Measurements from ENCODE around the gene OBSCN. TPM values are rescaled to one million over a fixed set of nuclear protein-coding genes. Genes with fewer than 3 reads are reported as not detected.
A peak's percentile ranks its signal among the peaks of the same experiment; 100 is the strongest.

Gene OBSCN
- total RNA-seq, 3 donors from 2014 or later, result 6.3 to 9.3 (median 7.5) TPM

- DNase-seq, result peak; percentile 0
- Mint-ChIP-seq H3K27me3 (ENCODE audit: low read depth) (no peaks in the 10 kb centered on the region), H3K36me3 (ENCODE audit: insufficient read depth) (no peaks in the 10 kb centered on the region)
Measured at GRCh38 chr1:228368801-228369607, 161.2 kb downstream of the OBSCN start.

GRCh38 chr1:228369608-228370438 lies 162.0 kb downstream of the OBSCN start:
- Mint-ChIP-seq H3K4me1 (ENCODE audit: low read depth) (no peaks in the 10 kb centered on the region), H3K27me3 (ENCODE audit: low read depth) (no peaks in the 10 kb centered on the region), H3K36me3 (ENCODE audit: insufficient read depth) (no peaks in the 10 kb centered on the region), H3K4me3 (no peak overlapping the region), H3K9me3 (no peaks in the 10 kb centered on the region)
- no peak for ATAC-seq
- peak; percentile 2 for DNase-seq

More at GRCh38 chr1:228368801-228369607, 161.2 kb downstream of the OBSCN start:
- Mint-ChIP-seq H3K4me1 (ENCODE audit: low read depth) (no peaks in the 10 kb centered on the region), H3K4me3 (no peak overlapping the region), H3K9me3 (no peaks in the 10 kb centered on the region)
- ATAC-seq, result no peak

GRCh38 chr1:228370439-228370940 lies 162.6 kb downstream of the OBSCN start:
- Mint-ChIP-seq H3K4me1 (ENCODE audit: low read depth) (no peaks in the 10 kb centered on the region), H3K27me3 (ENCODE audit: low read depth) (no peaks in the 10 kb centered on the region), H3K36me3 (ENCODE audit: insufficient read depth) (no peaks in the 10 kb centered on the region), H3K4me3 (no peak overlapping the region), H3K9me3 (no peaks in the 10 kb centered on the region)
- DNase-seq (peak; percentile 4), ATAC-seq (no peak)

GRCh38 chr1:228370941-228371740 lies 163.3 kb downstream of the OBSCN start:
- Mint-ChIP-seq H3K4me1 (ENCODE audit: low read depth) (no peaks in the 10 kb centered on the region), H3K4me3 (no peak overlapping the region), H3K27me3 (ENCODE audit: low read depth) (no peaks in the 10 kb centered on the region), H3K36me3 (ENCODE audit: insufficient read depth) (no peaks in the 10 kb centered on the region), H3K9me3 (no peaks in the 10 kb centered on the region)
- peak; percentile 3 for DNase-seq
- no peak for ATAC-seq

GRCh38 chr1:228371741-228372182 lies 163.9 kb downstream of the OBSCN start:
- Mint-ChIP-seq H3K4me3 (no peak overlapping the region), H3K36me3 (ENCODE audit: insufficient read depth) (no peaks in the 10 kb centered on the region), H3K4me1 (ENCODE audit: low read depth) (no peaks in the 10 kb centered on the region), H3K27me3 (ENCODE audit: low read depth) (no peaks in the 10 kb centered on the region), H3K9me3 (no peaks in the 10 kb centered on the region)
- DNase-seq (no peak), ATAC-seq (no peak)

- Mint-ChIP-seq H3K4me1 (ENCODE audit: low read depth) (no peaks in the 10 kb centered on the region), H3K4me3 (no peak overlapping the region), H3K27me3 (ENCODE audit: low read depth) (no peaks in the 10 kb centered on the region), H3K9me3 (no peaks in the 10 kb centered on the region), H3K36me3 (ENCODE audit: insufficient read depth) (no peaks in the 10 kb centered on the region)
- no peak for DNase-seq
- ATAC-seq, result no peak
Measured at GRCh38 chr1:228372183-228373003, 164.5 kb downstream of the OBSCN start.

- no peak for ATAC-seq
- Mint-ChIP-seq H3K27me3 (ENCODE audit: low read depth) (no peaks in the 10 kb centered on the region), H3K4me3 (no peak overlapping the region), H3K36me3 (ENCODE audit: insufficient read depth) (no peaks in the 10 kb centered on the region), H3K4me1 (ENCODE audit: low read depth) (no peaks in the 10 kb centered on the region), H3K9me3 (no peaks in the 10 kb centered on the region)
- DNase-seq, result no peak
Measured at GRCh38 chr1:228373004-228373680, 165.3 kb downstream of the OBSCN start.

- peaks cover 4% of the 10 kb centered on the region for H3K27me3 Mint-ChIP-seq (ENCODE audit: low read depth)
- no peaks in the 10 kb centered on the region for H3K9me3 Mint-ChIP-seq
- DNase-seq (no peak), ATAC-seq (no peak)
- H3K4me3 Mint-ChIP-seq, result peak overlapping the region; percentile 13
- no peaks in the 10 kb centered on the region for H3K36me3 Mint-ChIP-seq (ENCODE audit: insufficient read depth)
- peaks cover 4% of the 10 kb centered on the region for H3K4me1 Mint-ChIP-seq (ENCODE audit: low read depth)
Measured at GRCh38 chr1:228373681-228374571, 166.1 kb downstream of the OBSCN start.

- Mint-ChIP-seq H3K4me3 (no peak overlapping the region), H3K36me3 (ENCODE audit: insufficient read depth) (no peaks in the 10 kb centered on the region), H3K27me3 (ENCODE audit: low read depth) (peaks cover 11% of the 10 kb centered on the region), H3K4me1 (ENCODE audit: low read depth) (peaks cover 7% of the 10 kb centered on the region), H3K9me3 (no peaks in the 10 kb centered on the region)
- no peak for ATAC-seq
- no peak for DNase-seq
Measured at GRCh38 chr1:228374711-228375577, 167.1 kb downstream of the OBSCN start.

GRCh38 chr1:228375578-228376261 lies 167.9 kb downstream of the OBSCN start:
- DNase-seq (no peak), ATAC-seq (no peak)
- Mint-ChIP-seq H3K9me3 (no peaks in the 10 kb centered on the region), H3K4me3 (no peak overlapping the region), H3K27me3 (ENCODE audit: low read depth) (peaks cover 11% of the 10 kb centered on the region), H3K4me1 (ENCODE audit: low read depth) (peaks cover 7% of the 10 kb centered on the region), H3K36me3 (ENCODE audit: insufficient read depth) (no peaks in the 10 kb centered on the region)

GRCh38 chr1:228376262-228376628 lies 168.4 kb downstream of the OBSCN start:
- DNase-seq (no peak), ATAC-seq (no peak)
- Mint-ChIP-seq H3K4me1 (ENCODE audit: low read depth) (peaks cover 7% of the 10 kb centered on the region), H3K36me3 (ENCODE audit: insufficient read depth) (no peaks in the 10 kb centered on the region), H3K9me3 (no peaks in the 10 kb centered on the region), H3K27me3 (ENCODE audit: low read depth) (peaks cover 15% of the 10 kb centered on the region), H3K4me3 (no peak overlapping the region)
